CD4-positive, alpha-beta T cell (primary cell): ENCODE results near the gene ESR2. TPM values are rescaled to one million over a fixed set of nuclear protein-coding genes. Genes with fewer than 3 reads are reported as not detected.

Experiments used
- ATAC-seq: fragments of 200-7000 bp; cut with Tn5 transposase; one replicate; pipeline ENCODE4 v1.10.0; 2022; ENCODE audit warnings: mild to moderate bottlenecking; ENCODE audit not compliant: poor library complexity
- CTCF ChIA-PET: fragments of 350-600 bp; sonication (Branson Sonifier 250); formaldehyde crosslinking; loops from one replicate; lab custom pipeline; 2021; ENCODE audit warnings: antibody characterized with exemption, inconsistent platforms; lab: Charles Lee
- POLR2A ChIA-PET: fragments of 350-600 bp; sonication (Branson Sonifier 250); formaldehyde crosslinking; loops from one replicate; lab custom pipeline; 2021; ENCODE audit warnings: antibody characterized with exemption, inconsistent platforms; lab: Charles Lee
- DNase-seq, 14 experiments: peaks; one replicate each; pipeline ENCODE4 v3.0.0-alpha.2; 2013 to 2020; ENCODE audit warnings: mixed read lengths in 2 of 14
- H3K27ac ChIP-seq, 2 donors: one replicate each; pipeline versions ENCODE4 v1.5.1 to v1.7.0; 2013; ENCODE audit warnings: low read length in 2 of 2, low read depth in 1 of 2, mild to moderate bottlenecking in 1 of 2
- H3K27me3 ChIP-seq, 2 experiments: 1 replicate in 1 of 2; 2 replicates in 1 of 2; pipeline versions ENCODE4 v1.6.1 to v1.7.0; 2013; ENCODE audit warnings: low read length in 2 of 2, control low read depth in 1 of 2, mild to moderate bottlenecking in 1 of 2, moderate library complexity in 1 of 2; ENCODE audit not compliant: insufficient read depth in 2 of 2, control insufficient read depth in 1 of 2
- H3K36me3 ChIP-seq: one replicate; pipeline ENCODE4 v1.6.1; 2013; ENCODE audit warnings: low read length, control low read depth; ENCODE audit not compliant: insufficient read depth
- H3K4me1 ChIP-seq: one replicate; pipeline ENCODE4 v1.6.1; 2013; ENCODE audit warnings: low read length, control low read depth; ENCODE audit not compliant: insufficient read depth
- H3K4me3 ChIP-seq: one replicate; pipeline ENCODE4 v1.5.1; 2013; ENCODE audit warnings: mild to moderate bottlenecking, low read length, moderate library complexity
- H3K9me3 ChIP-seq, 2 experiments: 1 replicate in 1 of 2; 2 replicates in 1 of 2; pipeline versions ENCODE4 v1.6.1 to v1.7.0; 2013; ENCODE audit warnings: low read length in 2 of 2, mild to moderate bottlenecking in 2 of 2, control low read depth in 1 of 2, moderate library complexity in 1 of 2; ENCODE audit not compliant: control insufficient read depth in 1 of 2, insufficient read depth in 1 of 2
- H3K27ac Mint-ChIP-seq: one replicate; pipeline ENCODE4 v1.8.0; 2020; ENCODE audit warnings: mixed read lengths
- H3K27me3 Mint-ChIP-seq: one replicate; pipeline ENCODE4 v1.8.0; 2021; ENCODE audit warnings: mixed read lengths
- H3K36me3 Mint-ChIP-seq: one replicate; pipeline ENCODE4 v1.8.0; 2021; ENCODE audit warnings: low read depth, mixed read lengths
- H3K4me1 Mint-ChIP-seq: one replicate; pipeline ENCODE4 v1.8.0; 2021; ENCODE audit warnings: low read depth, mixed read lengths
- H3K4me3 Mint-ChIP-seq: one replicate; pipeline ENCODE4 v1.8.0; 2020; ENCODE audit warnings: mild to moderate bottlenecking, mixed read lengths
- H3K9me3 Mint-ChIP-seq: one replicate; pipeline ENCODE4 v1.8.0; 2020; ENCODE audit warnings: mixed read lengths
- CTCF ChIP-seq: fragments of 200-600 bp; IDR thresholded peaks from one replicate; pipeline ENCODE4 v1.8.0; 2022; ENCODE audit warnings: antibody characterized with exemption, mild to moderate bottlenecking
- intact Hi-C, 2 experiments: fragments of 100-400 bp; cut with DNase I in 1 of 2; cut with micrococcal nuclease in 1 of 2; formaldehyde crosslinking; loops; one replicate each; pipeline versions ENCODE4 v1.15.1 to v1.9.0; 2023 to 2025; cut with DNase I, micrococcal nuclease
- total RNA-seq, 174 experiments: library from RNA in 2 of 174; stranded (reverse) in 2 of 174; gene quantifications; one replicate each; pipeline ENCODE4 v1.2.3 and lab custom pipeline; 2021 to 2026

Gene ESR2
- total RNA-seq, 2 experiments from 2014 or later: 0.08 TPM; not detected in 1

GRCh38 chr14:64193821-64194220 is 100.3 kb downstream of the ESR2 start:
- Histone ChIP-seq H3K27ac (peak overlapping the region in 1 of 2 donors; percentile 71), H3K36me3 (peaks cover 53% of the 10 kb centered on the region), H3K4me3 (no peak overlapping the region), H3K9me3 (no peaks in the 10 kb centered on the region), H3K4me1 (peaks cover 27% of the 10 kb centered on the region), H3K27me3 (no peaks in the 10 kb centered on the region)
- Mint-ChIP-seq H3K4me1 (peaks cover 43% of the 10 kb centered on the region), H3K36me3 (peaks cover 49% of the 10 kb centered on the region), H3K27me3 (no peaks in the 10 kb centered on the region), H3K4me3 (no peak overlapping the region), H3K27ac (peak overlapping the region; percentile 86), H3K9me3 (no peaks in the 10 kb centered on the region)
- POLR2A ChIA-PET: no interaction called here
- DNase-seq (no peak), ATAC-seq (no peak)
- TF ChIP-seq CTCF: no peak
- CTCF ChIA-PET: no interaction called here
- intact Hi-C loops: no loop called here

GRCh38 chr14:64191756-64192155 is 102.4 kb downstream of the ESR2 start:
- H3K4me1 ChIP-seq: peaks cover 22% of the 10 kb centered on the region
- peaks cover 62% of the 10 kb centered on the region for H3K36me3 ChIP-seq
- no peak for TF ChIP-seq CTCF
- ChIA-PET POLR2A (no interaction called here), CTCF (no interaction called here)
- Mint-ChIP-seq H3K4me1 (peaks cover 32% of the 10 kb centered on the region), H3K36me3 (peaks cover 65% of the 10 kb centered on the region), H3K9me3 (no peaks in the 10 kb centered on the region), H3K4me3 (no peak overlapping the region), H3K27ac (no peak overlapping the region), H3K27me3 (no peaks in the 10 kb centered on the region)
- H3K4me3 ChIP-seq: no peak overlapping the region
- H3K9me3 ChIP-seq: no peaks in the 10 kb centered on the region
- ATAC-seq: no peak
- no peaks in the 10 kb centered on the region for H3K27me3 ChIP-seq
- no peak overlapping the region for H3K27ac ChIP-seq
- intact Hi-C loops: no loop called here
- no peak for DNase-seq

- intact Hi-C loops: no loop called here
- no peak for DNase-seq
- Histone ChIP-seq H3K36me3 (peaks cover 64% of the 10 kb centered on the region), H3K27ac (no peak overlapping the region), H3K9me3 (no peaks in the 10 kb centered on the region), H3K27me3 (no peaks in the 10 kb centered on the region), H3K4me1 (peaks cover 16% of the 10 kb centered on the region), H3K4me3 (no peak overlapping the region)
- Mint-ChIP-seq H3K4me1 (peaks cover 26% of the 10 kb centered on the region), H3K4me3 (no peak overlapping the region), H3K27me3 (no peaks in the 10 kb centered on the region), H3K27ac (no peak overlapping the region), H3K9me3 (no peaks in the 10 kb centered on the region), H3K36me3 (peaks cover 69% of the 10 kb centered on the region)
- CTCF ChIA-PET: no interaction called here
- TF ChIP-seq CTCF: no peak
- POLR2A ChIA-PET: no interaction called here
- no peak for ATAC-seq
These were observed 103.1 kb downstream of the ESR2 start for GRCh38 chr14:64190974-64191502.
